ENCODE data around the gene LHX3. TPM values are rescaled to one million over a fixed set of nuclear protein-coding genes. Genes with fewer than 3 reads are reported as not detected.

The LHX3 gene
- total and polyA plus RNA-seq, 10 of the 15 experiments (the other 5 are each of a cell fraction or from before 2014, with no cell fraction given), result not detected

DNA sequence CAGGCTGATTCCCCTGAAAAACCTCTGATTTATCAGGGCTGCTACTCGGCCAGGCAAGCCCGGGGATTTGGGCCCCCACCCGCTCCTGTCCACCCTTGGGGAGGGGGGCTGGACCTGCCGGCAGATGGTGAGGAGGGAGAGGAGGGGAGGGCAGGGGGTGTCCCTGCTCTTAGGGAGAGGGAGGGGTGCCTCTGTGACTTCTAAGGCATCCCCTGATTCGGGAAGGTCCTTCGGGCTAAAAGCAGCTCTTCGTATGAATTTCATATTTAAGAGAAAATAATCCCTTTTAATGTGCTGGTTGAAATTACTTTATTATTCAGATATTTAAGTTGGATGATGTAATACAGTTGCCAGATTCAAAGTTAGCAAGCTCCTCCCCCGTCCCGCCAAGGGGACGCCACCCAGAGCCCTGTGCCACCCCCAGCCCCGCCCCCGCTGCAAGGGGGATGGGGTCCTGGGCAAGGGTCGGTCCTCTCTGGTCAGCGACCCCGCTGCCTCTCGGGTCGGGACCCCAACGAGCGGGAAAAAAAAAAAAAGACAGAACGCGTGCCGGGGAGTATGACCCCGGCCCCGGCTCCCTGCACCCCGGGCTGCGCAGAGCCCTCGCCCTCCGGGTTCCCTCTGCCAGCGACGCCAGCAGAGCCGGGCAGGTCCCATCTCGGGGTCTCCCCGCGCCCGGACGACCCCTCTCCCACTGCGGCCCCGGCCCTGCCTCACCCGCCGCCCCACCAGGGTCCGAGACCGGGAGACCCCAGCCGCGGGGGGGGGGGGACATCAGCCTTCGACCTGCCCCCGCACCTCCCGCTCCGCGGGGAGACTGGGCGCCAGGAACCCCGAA lies 12.4 kb downstream of the LHX3 start:
- no peaks in the 10 kb centered on the region for H3K9me3 ChIP-seq (replicated peaks; ENCODE audit: control insufficient read depth, insufficient read depth, low read length)
- BruUV-seq (replicated peaks), result no TSS peak
- 0 out of 2 replicates have a peak, but pooled peaks cover 4% of the 10 kb centered on the region for H3K4me1 ChIP-seq (ENCODE audit: control insufficient read depth, insufficient read depth, low read length)
- DNase-seq (ENCODE audit: low read depth, low spot score) (no peak), FAIRE-seq (no peak), ATAC-seq (no peak)
- ChIA-PET POLR2A (no interaction called here), RAD21 (ENCODE audit: unreplicated experiment) (no interaction called here), SMC1A (ENCODE audit: uncharacterized antibody, unreplicated experiment) (no interaction called here), CTCF (no interaction called here)
- no peaks in the 10 kb centered on the region for H3K36me3 ChIP-seq (ENCODE audit: control insufficient read depth in 2 of 2, insufficient read depth in 2 of 2, low read length in 1 of 2)
- H3K4me2 ChIP-seq (ENCODE audit: control insufficient read depth, insufficient read depth), result no peak overlapping the region
- TF ChIP-seq SUZ12 (IDR thresholded peaks at IDR 0.05; ENCODE audit: unreplicated experiment) (peak; percentile 9), EP300 (IDR thresholded peaks at IDR 0.05; ENCODE audit: borderline replicate concordance in 1 of 2, control insufficient read depth in 1 of 2, low read depth in 2 of 2, low read length in 2 of 2) (no peak)
- H3K27me3 ChIP-seq (replicated peaks in 1 of 2; ENCODE audit: control insufficient read depth in 2 of 2, insufficient read depth in 2 of 2, low read length in 1 of 2), result peaks cover 2 to 8% of the 10 kb centered on the region in 2 experiments
- in situ Hi-C loops (cut with MboI) (no loop called here), intact Hi-C loops (cut with micrococcal nuclease; ENCODE audit: unreplicated experiment) (no loop called here)
- H4K20me1 ChIP-seq (ENCODE audit: control insufficient read depth, insufficient read depth), result no peaks in the 10 kb centered on the region
- H3K4me3 ChIP-seq, result no peak overlapping the region
- 16% methylated on average over 20 of the region's 51 CpGs for WGBS (ENCODE audit: insufficient coverage, insufficient replicate concordance, low lambda C conversion rate, missing lambda C conversion rate)
- H3K27ac ChIP-seq (ENCODE audit: control insufficient read depth, insufficient read depth), result no peak overlapping the region
- no peak overlapping the region for H2AFZ ChIP-seq (ENCODE audit: control insufficient read depth, low read depth, low read length)
- no peak overlapping the region for H3K9ac ChIP-seq (ENCODE audit: control insufficient read depth, insufficient read depth, low read length)
- H3K79me2 ChIP-seq (ENCODE audit: control insufficient read depth, insufficient read depth, low read length), result no peaks in the 10 kb centered on the region

DNA sequence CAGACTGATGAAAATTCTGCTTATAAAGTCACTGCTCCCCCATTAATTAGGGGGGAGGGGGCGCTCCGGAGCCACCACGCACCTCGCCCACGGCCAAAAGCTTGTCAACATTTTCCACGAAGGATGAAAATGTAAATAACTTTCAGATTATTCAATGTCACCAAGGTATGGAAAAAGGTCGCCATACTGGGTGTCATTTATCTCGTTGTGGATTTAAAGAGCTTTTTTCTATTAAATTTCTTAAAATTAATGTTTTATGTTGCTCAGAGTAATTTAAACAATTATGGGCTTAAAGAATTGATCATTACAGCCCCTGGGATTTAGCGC lies 13.0 kb downstream of the LHX3 start:
- no peaks in the 10 kb centered on the region for H3K36me3 ChIP-seq (ENCODE audit: control insufficient read depth in 2 of 2, insufficient read depth in 2 of 2, low read length in 1 of 2)
- no peaks in the 10 kb centered on the region for H3K79me2 ChIP-seq (ENCODE audit: control insufficient read depth, insufficient read depth, low read length)
- no peak overlapping the region for H2AFZ ChIP-seq (ENCODE audit: control insufficient read depth, low read depth, low read length)
- ChIA-PET SMC1A (ENCODE audit: uncharacterized antibody, unreplicated experiment) (interaction anchor here (0.9 kb wide), 1 partner anchor 9 kb away, joined by 3 read pairs; no protein-coding TSS in a partner anchor), RAD21 (ENCODE audit: unreplicated experiment) (no interaction called here), CTCF (no interaction called here), POLR2A (no interaction called here)
- H3K9ac ChIP-seq (ENCODE audit: control insufficient read depth, insufficient read depth, low read length), result no peak overlapping the region
- ATAC-seq, result no peak
- H3K4me1 ChIP-seq (ENCODE audit: control insufficient read depth, insufficient read depth, low read length), result 0 out of 2 replicates have a peak, but pooled peaks cover 2% of the 10 kb centered on the region
- no peaks in the 10 kb centered on the region for H4K20me1 ChIP-seq (ENCODE audit: control insufficient read depth, insufficient read depth)
- no peak for DNase-seq (ENCODE audit: low read depth, low spot score)
- no peak overlapping the region for H3K27ac ChIP-seq (ENCODE audit: control insufficient read depth, insufficient read depth)
- 13% methylated on average over 9 of the region's 9 CpGs for WGBS (ENCODE audit: insufficient coverage, insufficient replicate concordance, low lambda C conversion rate, missing lambda C conversion rate)
- H3K27me3 ChIP-seq (replicated peaks in 1 of 2; ENCODE audit: control insufficient read depth in 2 of 2, insufficient read depth in 2 of 2, low read length in 1 of 2), result peaks cover 2 to 7% of the 10 kb centered on the region in 2 experiments
- BruUV-seq (replicated peaks), result no TSS peak
- in situ Hi-C loops (cut with MboI) (no loop called here), intact Hi-C loops (cut with micrococcal nuclease; ENCODE audit: unreplicated experiment) (no loop called here)
- H3K9me3 ChIP-seq (replicated peaks; ENCODE audit: control insufficient read depth, insufficient read depth, low read length), result no peaks in the 10 kb centered on the region
- H3K4me3 ChIP-seq, result no peak overlapping the region
- no peak overlapping the region for H3K4me2 ChIP-seq (ENCODE audit: control insufficient read depth, insufficient read depth)
- FAIRE-seq, result no peak
- no peak for TF ChIP-seq CHD2 (IDR thresholded peaks at IDR 0.05; ENCODE audit: borderline replicate concordance, low read depth, low read length)
- no peak for TF ChIP-seq SUPT20H (IDR thresholded peaks at IDR 0.05; ENCODE audit: borderline replicate concordance, control insufficient read depth, low read depth, low read length)
- TF ChIP-seq, protein P1, sequence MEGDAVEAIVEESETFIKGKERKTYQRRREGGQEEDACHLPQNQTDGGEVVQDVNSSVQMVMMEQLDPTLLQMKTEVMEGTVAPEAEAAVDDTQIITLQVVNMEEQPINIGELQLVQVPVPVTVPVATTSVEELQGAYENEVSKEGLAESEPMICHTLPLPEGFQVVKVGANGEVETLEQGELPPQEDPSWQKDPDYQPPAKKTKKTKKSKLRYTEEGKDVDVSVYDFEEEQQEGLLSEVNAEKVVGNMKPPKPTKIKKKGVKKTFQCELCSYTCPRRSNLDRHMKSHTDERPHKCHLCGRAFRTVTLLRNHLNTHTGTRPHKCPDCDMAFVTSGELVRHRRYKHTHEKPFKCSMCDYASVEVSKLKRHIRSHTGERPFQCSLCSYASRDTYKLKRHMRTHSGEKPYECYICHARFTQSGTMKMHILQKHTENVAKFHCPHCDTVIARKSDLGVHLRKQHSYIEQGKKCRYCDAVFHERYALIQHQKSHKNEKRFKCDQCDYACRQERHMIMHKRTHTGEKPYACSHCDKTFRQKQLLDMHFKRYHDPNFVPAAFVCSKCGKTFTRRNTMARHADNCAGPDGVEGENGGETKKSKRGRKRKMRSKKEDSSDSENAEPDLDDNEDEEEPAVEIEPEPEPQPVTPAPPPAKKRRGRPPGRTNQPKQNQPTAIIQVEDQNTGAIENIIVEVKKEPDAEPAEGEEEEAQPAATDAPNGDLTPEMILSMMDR (IDR thresholded peaks at IDR 0.05 in 2 of 3, conservative IDR thresholded peaks at IDR 0.05 in 1 of 3; ENCODE audit: control insufficient read depth in 2 of 3, extremely low read depth in 1 of 3, insufficient read depth in 1 of 3, low read depth in 3 of 3, low read length in 3 of 3), result no peak
- TF ChIP-seq ZNF274 (IDR thresholded peaks at IDR 0.05; ENCODE audit: insufficient read depth, insufficient read length), result no peak
- no peak for TF ChIP-seq IKZF1 (conservative IDR thresholded peaks at IDR 0.05)
- TF ChIP-seq PML (IDR thresholded peaks at IDR 0.05; ENCODE audit: low read length), result no peak
- TF ChIP-seq, protein P2, sequence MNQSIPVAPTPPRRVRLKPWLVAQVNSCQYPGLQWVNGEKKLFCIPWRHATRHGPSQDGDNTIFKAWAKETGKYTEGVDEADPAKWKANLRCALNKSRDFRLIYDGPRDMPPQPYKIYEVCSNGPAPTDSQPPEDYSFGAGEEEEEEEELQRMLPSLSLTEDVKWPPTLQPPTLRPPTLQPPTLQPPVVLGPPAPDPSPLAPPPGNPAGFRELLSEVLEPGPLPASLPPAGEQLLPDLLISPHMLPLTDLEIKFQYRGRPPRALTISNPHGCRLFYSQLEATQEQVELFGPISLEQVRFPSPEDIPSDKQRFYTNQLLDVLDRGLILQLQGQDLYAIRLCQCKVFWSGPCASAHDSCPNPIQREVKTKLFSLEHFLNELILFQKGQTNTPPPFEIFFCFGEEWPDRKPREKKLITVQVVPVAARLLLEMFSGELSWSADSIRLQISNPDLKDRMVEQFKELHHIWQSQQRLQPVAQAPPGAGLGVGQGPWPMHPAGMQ (IDR thresholded peaks at IDR 0.05; ENCODE audit: borderline replicate concordance), result no peak
- no peak for TF ChIP-seq FOXK2 (IDR thresholded peaks at IDR 0.05)
- TF ChIP-seq DPF2 (IDR thresholded peaks at IDR 0.05), result no peak

Data from GM12878 (cell line).